BLaER1 treated with 17β-estradiol and CSF1 and Interleukin-3, amounts not matched to agents 10 nM and 100 nM (cell line): ENCODE data around the gene DMXL2.

ENCODE experiments used
- H3K27ac ChIP-seq, 11 experiments: shearing (Covaris generic); formaldehyde crosslinking; 2 replicates each; pipeline ENCODE4 v1.8.1; 2022
- H3K27me3 ChIP-seq, 11 experiments: shearing (Covaris generic); formaldehyde crosslinking; 2 replicates each; pipeline ENCODE4 v1.8.1; 2022
- H3K36me3 ChIP-seq, 11 experiments: shearing (Covaris generic); formaldehyde crosslinking; 2 replicates each; pipeline ENCODE4 v1.8.1; 2022
- H3K4me1 ChIP-seq, 10 experiments: shearing (Covaris generic); formaldehyde crosslinking; 2 replicates each; pipeline ENCODE4 v1.8.1; 2022
- H3K4me2 ChIP-seq, 11 experiments: shearing (Covaris generic); formaldehyde crosslinking; 2 replicates each; pipeline ENCODE4 v1.8.1; 2022
- H3K4me3 ChIP-seq, 10 experiments: shearing (Covaris generic); formaldehyde crosslinking; 2 replicates each; pipeline ENCODE4 v1.8.1; 2022
- H3K9ac ChIP-seq, 11 experiments: shearing (Covaris generic); formaldehyde crosslinking; 2 replicates each; pipeline ENCODE4 v1.8.1; 2022
- H3K9me3 ChIP-seq, 11 experiments: shearing (Covaris generic); formaldehyde crosslinking; replicated peaks in 1 of 11; 2 replicates each; pipeline ENCODE4 v1.8.1; 2022
- H4K20me1 ChIP-seq, 11 experiments: shearing (Covaris generic); formaldehyde crosslinking; 2 replicates each; pipeline ENCODE4 v1.8.1; 2022
- Cebpa-rat ChIP-seq, 11 experiments: shearing (Covaris generic); IDR thresholded peaks; 2 replicates each; pipeline ENCODE4 v1.8.1; 2022

The DMXL2 gene

GRCh38 chr15:51405693-51406523 is 216.7 kb downstream of the DMXL2 start:
- Histone ChIP-seq H3K4me2 (no peak overlapping the region), H3K4me3 (no peak overlapping the region), H3K27me3 (no peaks in the 10 kb centered on the region), H3K9me3 (no peaks in the 10 kb centered on the region), H3K9ac (no peak overlapping the region), H4K20me1 (no peaks in the 10 kb centered on the region), H3K36me3 (no peaks in the 10 kb centered on the region), H3K4me1 (no peaks in the 10 kb centered on the region), H3K27ac (no peak overlapping the region)
- TF ChIP-seq Cebpa-rat (IDR thresholded peaks at IDR 0.05): no peak

GRCh38 chr15:51403946-51404695 is 218.4 kb downstream of the DMXL2 start:
- H3K4me3 ChIP-seq: no peak overlapping the region
- no peaks in the 10 kb centered on the region for H3K27me3 ChIP-seq
- H3K27ac ChIP-seq: no peak overlapping the region
- no peaks in the 10 kb centered on the region for H3K4me1 ChIP-seq
- no peaks in the 10 kb centered on the region for H3K9me3 ChIP-seq
- no peak for TF ChIP-seq Cebpa-rat (IDR thresholded peaks at IDR 0.05)
- H3K9ac ChIP-seq: no peak overlapping the region
- no peaks in the 10 kb centered on the region for H3K36me3 ChIP-seq
- no peak overlapping the region for H3K4me2 ChIP-seq
- no peaks in the 10 kb centered on the region for H4K20me1 ChIP-seq

GRCh38 chr15:51403072-51403878 is 219.3 kb downstream of the DMXL2 start:
- no peaks in the 10 kb centered on the region for H3K4me1 ChIP-seq
- H3K4me2 ChIP-seq: no peak overlapping the region
- no peak overlapping the region for H3K4me3 ChIP-seq
- no peaks in the 10 kb centered on the region for H3K27me3 ChIP-seq
- no peaks in the 10 kb centered on the region for H3K9me3 ChIP-seq
- H3K9ac ChIP-seq: no peak overlapping the region
- H3K27ac ChIP-seq: no peak overlapping the region
- H3K36me3 ChIP-seq: no peaks in the 10 kb centered on the region
- no peaks in the 10 kb centered on the region for H4K20me1 ChIP-seq
- no peak for TF ChIP-seq Cebpa-rat (IDR thresholded peaks at IDR 0.05)

GRCh38 chr15:51401872-51402517 is 220.6 kb downstream of the DMXL2 start:
- H3K9me3 ChIP-seq: no peaks in the 10 kb centered on the region
- no peak overlapping the region for H3K4me3 ChIP-seq
- no peak overlapping the region for H3K4me2 ChIP-seq
- no peaks in the 10 kb centered on the region for H3K36me3 ChIP-seq
- H3K27me3 ChIP-seq: no peaks in the 10 kb centered on the region
- no peaks in the 10 kb centered on the region for H4K20me1 ChIP-seq
- H3K9ac ChIP-seq: no peak overlapping the region
- H3K27ac ChIP-seq: no peak overlapping the region
- TF ChIP-seq Cebpa-rat (IDR thresholded peaks at IDR 0.05): no peak
- no peaks in the 10 kb centered on the region for H3K4me1 ChIP-seq

GRCh38 chr15:51401051-51401780 is 221.4 kb downstream of the DMXL2 start:
- no peak overlapping the region for H3K4me3 ChIP-seq
- no peak overlapping the region for H3K4me2 ChIP-seq
- H3K36me3 ChIP-seq: no peaks in the 10 kb centered on the region
- no peaks in the 10 kb centered on the region for H3K4me1 ChIP-seq
- TF ChIP-seq Cebpa-rat (IDR thresholded peaks at IDR 0.05): no peak
- H3K9me3 ChIP-seq: no peaks in the 10 kb centered on the region
- H3K27ac ChIP-seq: no peak overlapping the region
- no peaks in the 10 kb centered on the region for H3K27me3 ChIP-seq
- H4K20me1 ChIP-seq: no peaks in the 10 kb centered on the region
- no peak overlapping the region for H3K9ac ChIP-seq

GRCh38 chr15:51398626-51399025 is 223.9 kb downstream of the DMXL2 start:
- no peaks in the 10 kb centered on the region for H3K36me3 ChIP-seq
- no peak overlapping the region for H3K27ac ChIP-seq
- H4K20me1 ChIP-seq: no peaks in the 10 kb centered on the region
- H3K27me3 ChIP-seq: no peaks in the 10 kb centered on the region
- H3K4me2 ChIP-seq: no peak overlapping the region
- no peak overlapping the region for H3K9ac ChIP-seq
- no peak overlapping the region for H3K4me3 ChIP-seq
- H3K4me1 ChIP-seq: no peaks in the 10 kb centered on the region
- no peak for TF ChIP-seq Cebpa-rat (IDR thresholded peaks at IDR 0.05)
- no peaks in the 10 kb centered on the region for H3K9me3 ChIP-seq
